Ascending aorta (tissue), 2 donors: ENCODE results near the gene KLC1. TPM values are rescaled to one million over a fixed set of nuclear protein-coding genes. Genes with fewer than 3 reads are reported as not detected.
A peak's percentile ranks its signal among the peaks of the same experiment; 100 is the strongest.

ENCODE experiments used
- DNase-seq, 2 donors: peaks; one replicate each; pipeline ENCODE4 v3.0.0-alpha.2; 2019; ENCODE audit warnings: low spot score in 2 of 2
- H3K27ac ChIP-seq, 2 donors: fragments of 200-600 bp; sonication (generic); one replicate each; pipeline ENCODE4 v1.5.1; 2016 to 2017; ENCODE audit warnings: mild to moderate bottlenecking in 1 of 2
- H3K27me3 ChIP-seq: fragments of 200-600 bp; sonication (generic); one replicate; pipeline ENCODE4 v1.5.1; 2017
- H3K36me3 ChIP-seq, 2 donors: fragments of 200-600 bp; sonication (generic); one replicate each; pipeline ENCODE4 v1.5.1; 2016
- H3K4me1 ChIP-seq, 2 donors: fragments of 200-600 bp; sonication (generic); one replicate each; pipeline ENCODE4 v1.5.1; 2016 to 2017; ENCODE audit warnings: mild to moderate bottlenecking in 1 of 2
- H3K4me3 ChIP-seq, 2 donors: fragments of 200-600 bp; sonication (generic); one replicate each; pipeline ENCODE4 v1.5.1; 2016 to 2017; ENCODE audit warnings: mild to moderate bottlenecking in 1 of 2
- H3K9me3 ChIP-seq, 2 donors: fragments of 200-600 bp; sonication (generic); one replicate each; pipeline ENCODE4 v1.5.1; 2016
- CTCF ChIP-seq, 3 experiments: fragments of 200-600 bp in 2 of 3; fragments of 450-650 bp in 1 of 3; sonication (generic) in 2 of 3; IDR thresholded peaks; one replicate each; pipeline ENCODE4 v1.5.1; 2016 to 2019; ENCODE audit warnings: antibody characterized with exemption in 3 of 3, mild to moderate bottlenecking in 1 of 3, moderate library complexity in 1 of 3
- intact Hi-C: fragments of 100-400 bp; cut with DNase I; formaldehyde crosslinking; loops from one replicate; pipeline ENCODE4 v1.15.1; 2023
- total RNA-seq: library from RNA; depleted of rRNA; stranded (reverse); fragments of >200 nt; gene quantifications from one replicate; pipeline ENCODE4 v1.1.0, GENCODE V29; 2016

KLC1 gene
- total RNA-seq, 1 donor from 2014 or later: 302 TPM

- H3K27me3 ChIP-seq: no peaks in the 10 kb centered on the region
- no peak overlapping the region for H3K27ac ChIP-seq
- peaks cover 16 to 17% of the 10 kb centered on the region in 2 donors for H3K4me1 ChIP-seq
- H3K9me3 ChIP-seq: no peaks in the 10 kb centered on the region
- TF ChIP-seq CTCF (IDR thresholded peaks at IDR 0.05): no peak
- DNase-seq: no peak
- intact Hi-C loops: no loop called here
- H3K36me3 ChIP-seq: peaks cover 36 to 56% of the 10 kb centered on the region in 2 donors
- no peak overlapping the region for H3K4me3 ChIP-seq
These were observed 63.1 kb downstream of the KLC1 start for GRCh38 chr14:103692159-103692558.

GRCh38 chr14:103692871-103693270 is 63.9 kb downstream of the KLC1 start:
- Histone ChIP-seq H3K9me3 (no peaks in the 10 kb centered on the region), H3K27ac (no peak overlapping the region), H3K4me1 (peaks cover 17 to 22% of the 10 kb centered on the region in 2 donors), H3K27me3 (no peaks in the 10 kb centered on the region), H3K4me3 (no peak overlapping the region), H3K36me3 (peaks cover 34 to 55% of the 10 kb centered on the region in 2 donors)
- TF ChIP-seq CTCF (IDR thresholded peaks at IDR 0.05): no peak
- intact Hi-C loops: no loop called here
- no peak for DNase-seq

GRCh38 chr14:103693515-103693914 is 64.5 kb downstream of the KLC1 start:
- no peak for TF ChIP-seq CTCF (IDR thresholded peaks at IDR 0.05)
- DNase-seq: no peak

GRCh38 chr14:103694572-103695026 is 65.6 kb downstream of the KLC1 start:
- Histone ChIP-seq H3K9me3 (no peaks in the 10 kb centered on the region), H3K4me1 (peaks cover 10 to 21% of the 10 kb centered on the region in 2 donors), H3K4me3 (no peak overlapping the region), H3K27ac (no peak overlapping the region), H3K36me3 (peaks cover 41 to 61% of the 10 kb centered on the region in 2 donors), H3K27me3 (no peaks in the 10 kb centered on the region)
- intact Hi-C loops: no loop called here
- DNase-seq: no peak
- TF ChIP-seq CTCF (IDR thresholded peaks at IDR 0.05): no peak

More at GRCh38 chr14:103693515-103693914, 64.5 kb downstream of the KLC1 start:
- Histone ChIP-seq H3K27ac (no peak overlapping the region), H3K36me3 (peaks cover 30 to 55% of the 10 kb centered on the region in 2 donors), H3K9me3 (no peaks in the 10 kb centered on the region), H3K4me1 (peaks cover 17 to 21% of the 10 kb centered on the region in 2 donors), H3K4me3 (no peak overlapping the region), H3K27me3 (no peaks in the 10 kb centered on the region)
- intact Hi-C loops: no loop called here

GRCh38 chr14:103695296-103696069 is 66.5 kb downstream of the KLC1 start:
- Histone ChIP-seq H3K27ac (peak overlapping the region; percentile 8 to 55), H3K27me3 (no peaks in the 10 kb centered on the region), H3K4me3 (no peak overlapping the region), H3K36me3 (peaks cover 44 to 68% of the 10 kb centered on the region in 2 donors), H3K9me3 (no peaks in the 10 kb centered on the region), H3K4me1 (peaks cover 13 to 29% of the 10 kb centered on the region in 2 donors)
- DNase-seq: no peak
- intact Hi-C loops: no loop called here
- TF ChIP-seq CTCF (IDR thresholded peaks at IDR 0.05): no peak
